Vagina (tissue), 2 donors: Measurements from ENCODE around the gene SNAI1. TPM values are rescaled to one million over a fixed set of nuclear protein-coding genes. Genes with fewer than 3 reads are reported as not detected.

Experiments used
- DNase-seq, 2 donors: peaks; one replicate each; pipeline ENCODE4 v3.0.0-alpha.2; 2017; ENCODE audit errors: extremely low spot score in 2 of 2
- H3K27ac ChIP-seq: fragments of 200-600 bp; sonication (generic); one replicate; pipeline ENCODE4 v1.5.1; 2019
- H3K27me3 ChIP-seq: fragments of 200-600 bp; sonication (generic); one replicate; pipeline ENCODE4 v1.5.1; 2019
- H3K36me3 ChIP-seq, 2 donors: fragments of 200-600 bp; sonication (generic); one replicate each; pipeline ENCODE4 v1.5.1; 2017 to 2019
- H3K4me1 ChIP-seq: fragments of 200-600 bp; sonication (generic); one replicate; pipeline ENCODE4 v1.5.1; 2019
- H3K4me3 ChIP-seq, 2 donors: fragments of 200-600 bp; sonication (generic); 1 replicate in 1 of 2; 2 replicates in 1 of 2; pipeline ENCODE4 v1.5.1; 2016 to 2019
- H3K9me3 ChIP-seq: fragments of 200-600 bp; sonication (generic); one replicate; pipeline ENCODE4 v1.5.1; 2019
- POLR2A ChIP-seq, 2 donors: fragments of 450-650 bp; IDR thresholded peaks; one replicate each; pipeline ENCODE4 v1.6.1; 2017; ENCODE audit warnings: antibody characterized with exemption in 2 of 2, mild to moderate bottlenecking in 2 of 2, moderate library complexity in 2 of 2
- POLR2AphosphoS5 ChIP-seq, 2 donors: sonication (generic); formaldehyde crosslinking; IDR thresholded peaks; one replicate each; pipeline ENCODE4 v1.9.0; 2017; ENCODE audit warnings: antibody characterized with exemption in 2 of 2, mild to moderate bottlenecking in 2 of 2, low read depth in 1 of 2; ENCODE audit not compliant: insufficient read depth in 1 of 2
- intact Hi-C: fragments of 100-400 bp; cut with DNase I; formaldehyde crosslinking; loops from one replicate; pipeline ENCODE4 v1.15.1; 2023
- total RNA-seq: library from RNA; depleted of rRNA; stranded (reverse); fragments of >200 nt; gene quantifications from one replicate; pipeline ENCODE4 v1.2.3, GENCODE V29; 2016
- TF ChIP-seq, protein P1 (sequence below), 3 experiments: fragments of 450-650 bp in 2 of 3; fragments of 200-600 bp in 1 of 3; sonication (generic) in 1 of 3; IDR thresholded peaks; one replicate each; pipeline ENCODE4 v1.5.1; 2017 to 2019; ENCODE audit warnings: antibody characterized with exemption in 3 of 3, mild to moderate bottlenecking in 2 of 3, moderate library complexity in 2 of 3

SNAI1 gene
- total RNA-seq, 1 donor from 2014 or later: 19.9 TPM

DNA sequence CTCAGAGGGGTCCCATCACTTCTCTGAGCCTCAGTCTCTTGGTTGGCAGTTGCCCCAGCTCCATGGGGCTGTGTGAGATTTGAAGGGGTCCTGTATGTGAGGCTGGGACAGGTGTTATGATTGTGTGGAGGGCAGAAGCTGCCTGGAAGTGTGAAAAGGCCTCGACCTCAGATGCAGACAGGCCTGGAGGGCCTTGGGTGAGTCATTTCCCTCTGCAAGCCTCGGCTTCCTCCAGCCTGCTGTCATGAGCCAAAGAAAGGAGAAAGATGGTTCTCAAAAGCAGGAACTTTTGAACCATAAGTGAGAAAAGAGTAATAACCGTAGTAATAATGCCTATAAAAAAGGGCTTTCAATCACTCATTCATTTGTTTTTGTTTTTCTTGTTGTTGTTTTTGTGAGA lies 37.5 kb downstream of the SNAI1 start:
- no peaks in the 10 kb centered on the region for H3K9me3 ChIP-seq
- no peak for DNase-seq
- no peaks in the 10 kb centered on the region for H3K27me3 ChIP-seq
- TF ChIP-seq, protein P1, sequence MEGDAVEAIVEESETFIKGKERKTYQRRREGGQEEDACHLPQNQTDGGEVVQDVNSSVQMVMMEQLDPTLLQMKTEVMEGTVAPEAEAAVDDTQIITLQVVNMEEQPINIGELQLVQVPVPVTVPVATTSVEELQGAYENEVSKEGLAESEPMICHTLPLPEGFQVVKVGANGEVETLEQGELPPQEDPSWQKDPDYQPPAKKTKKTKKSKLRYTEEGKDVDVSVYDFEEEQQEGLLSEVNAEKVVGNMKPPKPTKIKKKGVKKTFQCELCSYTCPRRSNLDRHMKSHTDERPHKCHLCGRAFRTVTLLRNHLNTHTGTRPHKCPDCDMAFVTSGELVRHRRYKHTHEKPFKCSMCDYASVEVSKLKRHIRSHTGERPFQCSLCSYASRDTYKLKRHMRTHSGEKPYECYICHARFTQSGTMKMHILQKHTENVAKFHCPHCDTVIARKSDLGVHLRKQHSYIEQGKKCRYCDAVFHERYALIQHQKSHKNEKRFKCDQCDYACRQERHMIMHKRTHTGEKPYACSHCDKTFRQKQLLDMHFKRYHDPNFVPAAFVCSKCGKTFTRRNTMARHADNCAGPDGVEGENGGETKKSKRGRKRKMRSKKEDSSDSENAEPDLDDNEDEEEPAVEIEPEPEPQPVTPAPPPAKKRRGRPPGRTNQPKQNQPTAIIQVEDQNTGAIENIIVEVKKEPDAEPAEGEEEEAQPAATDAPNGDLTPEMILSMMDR (IDR thresholded peaks at IDR 0.05): no peak
- H3K4me1 ChIP-seq: peaks cover 26% of the 10 kb centered on the region
- H3K4me3 ChIP-seq: no peak overlapping the region
- no peak overlapping the region for H3K27ac ChIP-seq
- no peaks in the 10 kb centered on the region for H3K36me3 ChIP-seq
- intact Hi-C loops: no loop called here

DNA sequence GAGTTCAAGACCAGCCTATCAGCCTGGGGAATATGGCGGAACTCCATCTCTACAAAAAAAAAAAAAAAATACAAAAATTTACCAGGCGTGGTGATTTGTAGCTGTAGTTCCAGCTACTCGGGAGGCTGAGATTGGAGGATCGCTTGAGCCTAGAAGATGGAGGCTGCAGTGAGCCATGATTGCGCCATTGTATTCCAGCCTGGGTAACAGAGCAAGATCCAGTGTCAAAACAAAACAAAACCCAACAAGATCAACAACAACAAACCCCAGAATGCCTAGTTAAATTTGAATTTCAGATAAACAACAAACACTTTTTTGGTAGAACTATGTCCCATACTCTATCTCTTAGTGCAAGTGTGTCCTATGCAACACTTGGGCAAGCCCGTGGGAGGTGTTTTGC lies 39.9 kb downstream of the SNAI1 start:
- Histone ChIP-seq H3K27ac (no peak overlapping the region), H3K27me3 (no peaks in the 10 kb centered on the region), H3K9me3 (no peaks in the 10 kb centered on the region), H3K36me3 (no peaks in the 10 kb centered on the region), H3K4me3 (no peak overlapping the region), H3K4me1 (peaks cover 19% of the 10 kb centered on the region)
- intact Hi-C loops: no loop called here
- DNase-seq: no peak
- TF ChIP-seq POLR2AphosphoS5 (IDR thresholded peaks at IDR 0.05; ENCODE audit: insufficient read depth in 1 of 2, low read depth in 1 of 2) (no peak), POLR2A (IDR thresholded peaks at IDR 0.05) (no peak)
- TF ChIP-seq, protein P1 (IDR thresholded peaks at IDR 0.05): no peak

GRCh38 chr20:50023116-50023805 lies 40.5 kb downstream of the SNAI1 start:
- peaks cover 22% of the 10 kb centered on the region for H3K4me1 ChIP-seq
- H3K4me3 ChIP-seq: no peak overlapping the region
- no peaks in the 10 kb centered on the region for H3K27me3 ChIP-seq
- no peak for TF ChIP-seq POLR2A (IDR thresholded peaks at IDR 0.05)
- TF ChIP-seq POLR2AphosphoS5 (IDR thresholded peaks at IDR 0.05; ENCODE audit: insufficient read depth in 1 of 2, low read depth in 1 of 2): no peak
- TF ChIP-seq, protein P1 (IDR thresholded peaks at IDR 0.05): no peak
- no peak overlapping the region for H3K27ac ChIP-seq
- no peaks in the 10 kb centered on the region for H3K9me3 ChIP-seq
- H3K36me3 ChIP-seq: no peaks in the 10 kb centered on the region
- intact Hi-C loops: no loop called here
- DNase-seq: no peak

DNA sequence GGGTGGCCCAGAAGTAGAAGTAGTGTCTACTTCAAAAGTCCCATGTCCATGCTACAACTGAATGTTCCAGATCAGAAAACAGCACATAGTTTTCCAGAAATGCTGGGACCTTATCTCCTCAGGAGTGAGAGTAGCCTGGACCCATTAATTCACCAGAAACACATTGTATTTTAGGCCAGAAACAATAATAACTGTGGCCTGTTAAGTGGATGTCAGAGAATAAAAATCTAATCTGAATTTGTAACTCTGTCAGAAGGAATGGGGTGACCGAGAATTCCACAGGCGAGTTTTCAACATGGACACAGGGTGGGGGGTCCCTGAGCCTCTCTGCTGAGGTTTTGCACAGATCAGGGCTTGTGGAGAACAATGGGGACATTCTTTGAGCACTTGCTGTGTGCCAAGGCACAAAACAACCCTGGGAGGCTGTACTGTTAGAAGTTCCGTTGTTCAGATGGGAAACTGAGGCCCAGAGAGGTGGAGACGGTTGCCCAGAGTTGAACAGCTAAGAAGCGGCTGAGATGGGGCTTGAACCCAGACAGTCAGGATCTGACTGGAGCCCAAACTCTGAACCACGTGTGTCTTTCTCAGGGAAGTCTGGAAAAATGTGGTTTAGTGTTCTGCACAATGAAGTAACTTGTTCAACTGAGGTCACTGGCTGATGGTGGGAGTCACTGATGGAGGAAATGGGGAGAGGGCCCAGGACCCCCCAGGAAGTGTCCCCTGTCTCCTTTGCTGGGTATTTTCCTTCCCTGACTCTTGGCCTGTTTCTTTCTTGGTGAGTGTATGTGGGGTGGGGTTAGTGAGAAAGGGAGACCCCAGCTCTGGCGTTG lies 44.2 kb downstream of the SNAI1 start:
- DNase-seq: no peak
- no peaks in the 10 kb centered on the region for H3K36me3 ChIP-seq
- H3K4me3 ChIP-seq: no peak overlapping the region
- H3K4me1 ChIP-seq: peaks cover 26% of the 10 kb centered on the region
- H3K27me3 ChIP-seq: no peaks in the 10 kb centered on the region
- TF ChIP-seq POLR2AphosphoS5 (IDR thresholded peaks at IDR 0.05; ENCODE audit: insufficient read depth in 1 of 2, low read depth in 1 of 2) (no peak), POLR2A (IDR thresholded peaks at IDR 0.05) (no peak)
- TF ChIP-seq, protein P1 (IDR thresholded peaks at IDR 0.05): no peak
- H3K27ac ChIP-seq: peak overlapping the region; percentile 1
- no peaks in the 10 kb centered on the region for H3K9me3 ChIP-seq
- intact Hi-C loops: loop anchor here (5.0 kb wide), 1 partner anchor 40 kb away; no protein-coding TSS in a partner anchor
